KBM-7 (cell line): ENCODE results near the gene SERPINA5.
"Not testable (repeated sequence)": the region's sequence is repeated elsewhere in the genome, so short reads cannot be mapped to it uniquely, and the experiment has no call there.

Experiments
- DNase-seq: peaks from one replicate; pipeline ENCODE4 v3.0.0-alpha.2; 2015
- in situ Hi-C: fragments of 300-500 bp; cut with MboI; formaldehyde crosslinking; loops from 2 replicates; pipeline ENCODE4 v1.14.3; 2020; ENCODE audit warnings: low sequenced_read_pairs, low pct_unique_long_range_greater_than_20kb, mixed read lengths

Gene SERPINA5

GRCh38 chr14:94571395-94571794 lies 9.8 kb upstream of the SERPINA5 start:
- in situ Hi-C loops: no loop called here
- DNase-seq: no peak

GRCh38 chr14:94571950-94572349 lies 9.3 kb upstream of the SERPINA5 start:
- in situ Hi-C loops: no loop called here

GRCh38 chr14:94572637-94573303 lies 8.5 kb upstream of the SERPINA5 start:
- in situ Hi-C loops: no loop called here
- no peak for DNase-seq

More at GRCh38 chr14:94571950-94572349, 9.3 kb upstream of the SERPINA5 start:
- DNase-seq: no peak

GRCh38 chr14:94573475-94574277 lies 7.5 kb upstream of the SERPINA5 start:
- DNase-seq: no peak
- in situ Hi-C loops: no loop called here

- in situ Hi-C loops: no loop called here
- DNase-seq: no peak
Measured at GRCh38 chr14:94574336-94574735, 6.9 kb upstream of the SERPINA5 start.

GRCh38 chr14:94575730-94576585 lies 5.3 kb upstream of the SERPINA5 start:
- DNase-seq: no peak
- in situ Hi-C loops: no loop called here

- DNase-seq, in situ Hi-C loops: not testable (repeated sequence)
Measured at GRCh38 chr14:94577472-94577871, 3.8 kb upstream of the SERPINA5 start.

- in situ Hi-C loops: no loop called here
- DNase-seq: no peak
Measured at GRCh38 chr14:94578712-94579111, 2.5 kb upstream of the SERPINA5 start.

- DNase-seq: no peak
- in situ Hi-C loops: no loop called here
Measured at GRCh38 chr14:94582199-94582750, 1.0 kb downstream of the SERPINA5 start.

- no peak for DNase-seq
Measured at GRCh38 chr14:94582851-94583250, 1.6 kb downstream of the SERPINA5 start.

GRCh38 chr14:94583557-94583956 lies 2.3 kb downstream of the SERPINA5 start:
- in situ Hi-C loops: no loop called here
- DNase-seq: no peak

More at GRCh38 chr14:94582851-94583250, 1.6 kb downstream of the SERPINA5 start:
- in situ Hi-C loops: no loop called here

- in situ Hi-C loops: no loop called here
- no peak for DNase-seq
Measured at GRCh38 chr14:94584591-94585280, 3.5 kb downstream of the SERPINA5 start.

GRCh38 chr14:94586635-94587034 lies 5.4 kb downstream of the SERPINA5 start:
- in situ Hi-C loops: no loop called here
- no peak for DNase-seq

GRCh38 chr14:94588311-94588710 lies 7.1 kb downstream of the SERPINA5 start:
- DNase-seq: no peak
- in situ Hi-C loops: no loop called here

- in situ Hi-C loops: no loop called here
- DNase-seq: no peak
Measured at GRCh38 chr14:94591073-94591472, 9.8 kb downstream of the SERPINA5 start.

GRCh38 chr14:94591871-94592270 lies 10.6 kb downstream of the SERPINA5 start:
- in situ Hi-C loops: no loop called here
- DNase-seq: no peak

GRCh38 chr14:94592457-94592856 lies 11.2 kb downstream of the SERPINA5 start:
- in situ Hi-C loops: no loop called here
- no peak for DNase-seq

- in situ Hi-C loops: no loop called here
- no peak for DNase-seq
Measured at GRCh38 chr14:94593376-94593748, 12.1 kb downstream of the SERPINA5 start.
